HG03520 (cell line): ENCODE measurements around the gene AGXT.
"Not testable (repeated sequence)": the region's sequence is repeated elsewhere in the genome, so short reads cannot be mapped to it uniquely, and the experiment has no call there.

Experiments
- ATAC-seq: cut with Tn5 transposase; IDR thresholded peaks from one replicate; pipeline ENCODE4 v1.9.1; 2021; ENCODE audit warnings: mild to moderate bottlenecking, moderate library complexity; ENCODE audit not compliant: unreplicated experiment

Gene AGXT

GRCh38 chr2:240839152-240840143 lies 29.2 kb upstream of the AGXT start:
- ATAC-seq: no peak

GRCh38 chr2:240840435-240841060 lies 28.1 kb upstream of the AGXT start:
- no peak for ATAC-seq

DNA sequence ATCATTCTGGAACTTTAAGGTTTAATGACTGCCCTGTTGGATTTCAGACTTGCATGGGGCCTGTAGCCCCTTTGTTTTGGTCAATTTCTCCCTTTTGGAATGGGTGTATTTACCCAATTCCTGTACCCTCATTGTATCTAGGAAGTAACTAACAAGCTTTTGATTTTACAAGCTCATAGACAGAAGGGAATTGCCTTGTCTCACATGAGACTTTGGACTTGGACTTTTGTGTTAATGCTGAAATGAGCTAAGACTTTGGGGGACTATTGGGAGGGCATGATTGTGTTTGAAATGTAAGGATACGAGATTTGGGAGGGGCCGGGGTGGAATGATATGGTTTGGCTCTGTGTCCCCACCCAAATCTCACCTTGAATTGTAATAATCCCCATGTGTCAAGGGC lies 22.3 kb upstream of the AGXT start:
- not testable (repeated sequence) for ATAC-seq

DNA sequence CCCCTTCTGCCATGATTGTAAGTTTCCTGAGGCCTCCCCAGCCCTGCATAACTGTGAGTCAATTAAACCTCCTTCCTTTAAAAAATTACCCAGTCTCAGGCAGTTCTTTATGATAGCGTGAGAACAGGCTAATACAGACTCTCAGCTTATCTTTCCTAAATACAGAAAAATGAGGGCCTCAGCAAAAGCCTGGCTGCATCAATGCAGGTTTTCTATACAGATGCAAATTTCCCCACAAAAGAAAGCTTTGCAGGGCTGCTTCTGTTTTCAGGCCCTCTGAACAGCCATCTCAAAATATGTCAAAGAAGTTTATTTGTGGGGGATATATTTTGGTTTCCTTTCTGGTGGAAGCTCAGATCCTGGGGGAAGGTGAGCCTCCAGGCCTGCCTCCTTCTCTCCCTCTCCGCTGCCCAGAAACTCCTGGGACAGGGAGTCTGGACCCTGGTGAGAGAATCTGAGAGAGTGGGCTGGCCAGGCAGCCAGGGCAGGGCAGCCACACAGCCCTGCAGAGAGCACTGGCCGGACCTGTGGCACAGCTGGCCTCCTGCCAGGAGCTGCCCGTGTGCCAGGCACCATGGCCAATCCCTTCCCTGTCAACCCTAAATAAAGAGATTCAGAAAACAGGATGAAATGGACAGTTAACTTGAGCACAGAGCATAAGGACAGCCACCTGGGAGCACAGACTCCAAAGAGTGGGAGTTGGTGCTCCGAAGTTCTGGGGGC lies 21.6 kb upstream of the AGXT start:
- no peak for ATAC-seq

DNA sequence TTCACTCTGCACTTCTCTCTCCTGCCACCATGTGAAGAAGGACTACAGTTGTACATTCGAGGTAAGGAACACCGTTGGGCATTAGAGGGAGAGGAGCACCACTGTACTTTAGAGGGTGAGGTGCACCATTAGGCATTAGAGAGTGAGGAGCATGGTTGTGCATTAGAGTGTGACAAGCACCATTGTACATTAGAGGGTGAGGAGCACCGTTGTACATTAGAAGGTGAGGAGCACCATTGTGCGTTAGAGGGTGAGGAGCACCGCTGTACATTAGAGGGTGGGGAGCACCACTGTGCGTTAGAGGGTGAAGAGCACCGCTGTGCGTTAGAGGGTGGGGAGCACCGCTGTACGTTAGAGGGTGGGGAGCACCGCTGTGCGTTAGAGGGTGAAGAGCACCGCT lies 20.8 kb upstream of the AGXT start:
- ATAC-seq: no peak

- ATAC-seq: no peak
Measured at GRCh38 chr2:240848900-240849680, 19.5 kb upstream of the AGXT start.

- ATAC-seq: no peak
Measured at GRCh38 chr2:240850026-240850425, 18.6 kb upstream of the AGXT start.

DNA sequence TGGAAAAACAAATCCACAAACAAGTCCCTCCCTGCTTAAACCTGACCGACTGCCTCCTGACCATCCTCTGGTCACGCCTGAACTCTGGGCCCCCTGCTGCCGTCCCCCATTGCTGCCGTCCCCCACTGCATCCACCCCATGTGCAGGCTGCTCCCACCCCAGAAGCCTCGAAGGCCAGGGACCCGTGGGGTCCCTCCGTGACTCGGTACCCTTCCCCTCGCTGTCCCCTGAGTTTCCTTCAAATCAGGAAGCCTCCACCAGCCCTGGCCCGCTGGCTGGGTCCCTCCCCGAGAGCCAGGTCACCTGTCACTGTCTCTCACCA lies 17.9 kb upstream of the AGXT start:
- ATAC-seq: no peak

DNA sequence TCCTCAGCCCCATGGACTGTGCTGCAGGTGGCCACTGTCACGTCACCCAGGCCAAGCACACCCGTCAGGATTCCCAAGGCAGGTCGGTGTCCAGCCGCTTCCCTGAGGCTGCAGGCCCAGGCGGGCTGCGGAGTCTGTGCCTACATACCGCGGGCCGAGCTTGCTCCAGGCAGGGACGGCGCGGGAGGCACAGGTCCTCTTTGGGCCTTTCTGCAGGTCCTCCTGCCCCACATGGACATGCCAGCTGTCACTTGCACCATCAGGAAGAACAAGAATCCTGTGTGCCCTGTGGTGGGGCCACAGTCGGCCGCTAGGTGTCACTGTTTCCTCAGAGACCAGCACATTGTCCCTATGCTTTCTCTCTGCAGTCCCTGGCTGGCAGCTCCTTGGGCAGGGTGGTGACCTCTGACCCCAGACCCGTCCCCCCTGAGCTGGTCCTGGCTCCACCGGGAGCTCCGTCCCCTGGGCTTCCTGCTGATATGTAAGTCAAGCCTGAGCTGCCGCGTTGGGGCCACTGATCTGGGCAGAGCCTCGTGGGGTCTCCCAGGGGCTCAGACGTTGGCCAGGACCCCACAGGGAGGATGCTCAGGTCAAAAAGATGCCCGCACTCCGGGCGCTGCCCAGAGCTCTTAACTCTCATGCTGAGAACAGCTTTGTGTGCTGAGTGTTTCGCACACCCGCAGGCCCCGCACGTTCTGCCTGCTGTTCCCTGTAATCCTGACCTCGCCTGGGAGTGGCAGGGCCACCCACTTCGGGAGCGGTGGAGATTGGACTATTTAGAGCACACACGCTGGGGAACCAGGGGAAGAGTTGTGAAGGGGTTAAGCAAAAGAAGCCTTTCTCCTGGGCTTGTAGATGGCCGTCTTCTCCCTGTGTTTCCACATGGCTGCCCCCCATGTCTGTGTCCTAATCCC lies 17.3 kb upstream of the AGXT start:
- ATAC-seq: no peak

GRCh38 chr2:240852671-240853314 lies 15.8 kb upstream of the AGXT start:
- no peak for ATAC-seq

DNA sequence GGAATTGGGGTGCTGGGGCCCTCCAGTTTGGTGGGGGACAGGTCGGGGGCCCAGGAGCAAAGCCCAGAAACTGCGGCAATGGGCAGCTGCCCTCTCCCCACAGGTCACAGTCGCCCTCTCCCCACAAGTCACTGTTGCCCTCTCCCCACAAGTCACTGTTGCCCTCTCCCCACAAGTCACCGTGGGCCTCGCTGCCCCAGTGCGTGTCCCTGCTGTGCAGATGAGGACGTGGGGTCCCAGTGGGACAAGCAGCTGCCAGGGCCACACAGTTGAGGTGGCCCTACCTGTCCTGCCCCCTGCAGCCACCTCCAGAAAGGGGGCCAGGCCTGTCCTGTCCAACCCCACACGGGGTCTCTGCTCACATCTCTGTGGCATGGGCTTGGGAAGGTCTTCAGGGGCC lies 13.0 kb upstream of the AGXT start:
- no peak for ATAC-seq

DNA sequence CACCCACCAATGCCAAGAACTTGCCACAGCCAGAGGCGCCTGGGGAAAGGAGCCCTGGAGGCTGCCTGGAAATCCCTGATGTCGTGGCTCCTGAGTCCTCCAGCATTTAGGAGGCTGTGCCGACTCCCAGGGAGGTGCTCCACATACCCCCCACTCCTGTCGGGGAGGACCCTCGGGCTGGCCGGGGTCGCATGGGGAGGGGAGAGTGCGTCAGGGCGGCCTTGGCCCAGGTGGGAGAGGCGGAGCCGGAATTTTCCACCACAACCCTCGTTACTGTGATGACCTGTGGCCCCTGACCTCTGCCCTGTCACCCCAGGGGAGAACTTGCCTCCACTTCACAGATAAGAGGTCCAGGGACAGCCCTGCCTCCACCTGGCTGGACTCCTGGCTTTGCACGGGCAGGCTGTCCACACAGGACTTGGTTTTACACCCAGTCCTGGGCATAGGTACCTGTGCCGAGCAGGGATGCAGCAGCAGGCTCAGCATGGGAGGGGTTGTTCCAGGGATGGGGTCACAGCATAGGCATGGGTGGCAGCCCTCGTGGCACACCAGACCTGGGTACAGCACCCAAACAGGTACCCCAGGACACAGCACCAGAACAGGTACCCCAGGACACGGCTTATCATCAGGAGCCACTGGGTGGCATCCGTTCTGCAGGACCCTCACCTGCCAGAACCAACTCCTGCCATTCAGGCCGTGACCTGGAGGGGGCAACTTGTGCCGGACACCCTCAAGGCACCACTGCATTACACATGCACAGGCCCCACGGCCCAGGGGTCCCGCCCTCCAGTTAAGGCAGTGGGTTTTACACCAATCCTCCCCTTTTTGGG lies 12.3 kb upstream of the AGXT start:
- no peak for ATAC-seq

DNA sequence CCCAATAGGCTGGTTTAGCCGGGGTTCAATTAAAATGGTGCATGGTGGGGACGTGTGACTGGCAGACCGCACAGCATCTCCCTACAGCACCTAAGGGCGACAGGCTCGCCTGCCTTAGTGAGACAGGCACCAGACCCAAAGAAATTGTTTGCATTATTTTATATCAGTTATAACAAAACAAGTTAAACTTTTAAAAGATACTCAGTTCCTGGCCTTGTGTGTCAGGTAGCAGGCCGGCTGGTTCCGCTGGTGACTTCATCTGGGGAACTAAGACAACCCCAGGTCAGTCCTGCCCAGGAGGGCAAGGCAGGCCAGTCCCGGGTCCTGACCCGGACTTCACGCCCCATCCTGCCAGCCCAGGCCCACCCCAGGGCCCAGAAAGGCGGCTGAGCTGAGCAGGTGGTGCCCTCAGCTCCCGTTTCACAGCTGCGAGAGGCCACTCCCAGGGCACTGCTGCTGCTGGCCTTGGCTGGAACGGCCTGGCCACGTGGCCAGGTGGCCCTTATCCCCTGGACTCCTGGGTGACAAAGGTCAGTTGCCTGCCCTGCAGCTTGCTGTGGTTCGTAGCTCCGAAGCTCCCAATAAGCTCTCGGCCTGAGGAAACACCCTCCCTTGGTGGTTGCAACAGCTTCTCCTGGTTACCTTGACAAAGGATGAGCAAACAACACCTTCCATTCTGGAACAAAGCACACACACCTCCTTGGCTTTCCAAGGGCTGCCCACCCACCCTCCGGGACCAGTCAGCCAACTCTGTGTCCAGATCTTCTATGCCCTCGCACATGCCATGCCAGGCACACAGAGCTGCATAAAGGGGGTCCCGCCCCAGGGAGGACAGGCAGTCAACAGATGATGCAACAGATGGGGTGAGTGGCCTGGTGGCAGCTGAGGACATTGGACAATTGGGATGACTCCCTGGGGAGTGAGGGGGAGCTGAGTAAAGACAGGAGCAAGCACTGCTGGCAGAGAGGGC lies 11.3 kb upstream of the AGXT start:
- ATAC-seq: no peak

- ATAC-seq: no peak
Measured at GRCh38 chr2:240858321-240858720, 10.3 kb upstream of the AGXT start.

- ATAC-seq: no peak
Measured at GRCh38 chr2:240858871-240859270, 9.8 kb upstream of the AGXT start.

- no peak for ATAC-seq
Measured at GRCh38 chr2:240861547-240861946, 7.1 kb upstream of the AGXT start.

DNA sequence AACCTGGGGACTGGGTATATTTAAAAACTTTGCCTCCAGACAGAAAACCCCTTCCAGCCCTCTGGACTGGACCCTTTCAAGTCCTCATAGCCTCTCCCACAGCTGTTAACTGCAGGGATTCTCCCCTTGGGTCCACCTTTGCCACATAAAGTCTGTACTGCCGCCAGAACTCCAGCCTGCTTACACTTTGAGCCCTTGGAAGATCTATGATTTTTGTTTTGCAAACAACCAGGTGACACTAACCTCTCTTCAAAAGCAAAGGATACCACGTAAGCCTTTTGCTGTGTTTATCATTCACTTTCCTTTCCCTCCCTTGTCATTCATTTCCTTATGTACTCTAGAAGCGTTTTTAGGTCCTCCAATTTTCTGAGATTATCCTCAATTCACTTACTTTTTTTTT lies 4.1 kb upstream of the AGXT start:
- ATAC-seq: no peak
